SK-N-MC (cell line): ENCODE measurements around the gene LRP10.

Experiments used
- DNase-seq: peaks from one replicate; pipeline ENCODE4 v3.0.0-alpha.2; 2011; ENCODE audit warnings: low read depth, low spot score
- H3K27ac ChIP-seq: fragments of 200-600 bp; sonication (generic); 2 replicates; pipeline ENCODE4 v1.5.1; 2016; ENCODE audit warnings: mixed run types
- H3K36me3 ChIP-seq: fragments of 200-600 bp; sonication (generic); 2 replicates; pipeline ENCODE4 v1.6.1; 2017; ENCODE audit warnings: antibody characterized with exemption, low read length, mixed read lengths; ENCODE audit not compliant: insufficient read depth
- H3K4me3 ChIP-seq: fragments of 200-600 bp; sonication (generic); 2 replicates; pipeline ENCODE4 v1.5.1; 2016
- H3K9ac ChIP-seq: fragments of 200-600 bp; sonication (generic); 2 replicates; pipeline ENCODE4 v1.8.0; 2017; ENCODE audit warnings: mixed run types, mixed read lengths; ENCODE audit not compliant: insufficient read length
- H3K9me3 ChIP-seq: fragments of 200-600 bp; sonication (generic); 2 replicates; pipeline ENCODE4 v1.6.1; 2017; ENCODE audit warnings: low read depth, mild to moderate bottlenecking, antibody characterized with exemption, low read length, moderate library complexity, mixed read lengths
- EZH2 ChIP-seq: fragments of 200-600 bp; sonication (generic); IDR thresholded peaks from one replicate; pipeline ENCODE4 v1.6.1; 2017; ENCODE audit warnings: antibody characterized with exemption
- FOXP2 ChIP-seq: optimal IDR thresholded peaks from 2 replicates; pipeline ENCODE3; 2011; ENCODE audit warnings: mild to moderate bottlenecking, moderate library complexity; ENCODE audit not compliant: insufficient read depth; ENCODE audit errors: extremely low read length, control extremely low read depth
- POLR2AphosphoS5 ChIP-seq: IDR thresholded peaks from 2 replicates; pipeline ENCODE4 v1.6.1; 2012; ENCODE audit warnings: mild to moderate bottlenecking, low read depth, low read length, borderline replicate concordance

Gene LRP10

GRCh38 chr14:22887990-22888378, 16.4 kb downstream of the LRP10 start:
- Histone ChIP-seq H3K9me3 (no peaks in the 10 kb centered on the region), H3K27ac (no peak overlapping the region), H3K36me3 (no peaks in the 10 kb centered on the region), H3K4me3 (no peak overlapping the region), H3K9ac (no peak overlapping the region)
- DNase-seq: no peak
- no peak for TF ChIP-seq FOXP2
- TF ChIP-seq POLR2AphosphoS5: no peak
- no peak for TF ChIP-seq EZH2

GRCh38 chr14:22888662-22889061, 17.1 kb downstream of the LRP10 start:
- Histone ChIP-seq H3K36me3 (no peaks in the 10 kb centered on the region), H3K27ac (no peak overlapping the region), H3K9me3 (no peaks in the 10 kb centered on the region), H3K9ac (no peak overlapping the region), H3K4me3 (no peak overlapping the region)
- no peak for TF ChIP-seq FOXP2
- no peak for TF ChIP-seq POLR2AphosphoS5
- TF ChIP-seq EZH2: no peak
- no peak for DNase-seq

- DNase-seq: no peak
- Histone ChIP-seq H3K9ac (no peak overlapping the region), H3K27ac (no peak overlapping the region), H3K4me3 (no peak overlapping the region), H3K36me3 (no peaks in the 10 kb centered on the region), H3K9me3 (no peaks in the 10 kb centered on the region)
- no peak for TF ChIP-seq EZH2
- no peak for TF ChIP-seq POLR2AphosphoS5
- no peak for TF ChIP-seq FOXP2
Measured at GRCh38 chr14:22890416-22890815, 18.9 kb downstream of the LRP10 start.

GRCh38 chr14:22892488-22892887, 20.9 kb downstream of the LRP10 start:
- no peak for DNase-seq
- H3K9me3 ChIP-seq: no peaks in the 10 kb centered on the region
- no peak overlapping the region for H3K9ac ChIP-seq
- H3K27ac ChIP-seq: no peak overlapping the region
- no peaks in the 10 kb centered on the region for H3K36me3 ChIP-seq
- TF ChIP-seq FOXP2: no peak
- no peak for TF ChIP-seq EZH2
- TF ChIP-seq POLR2AphosphoS5: no peak
- no peak overlapping the region for H3K4me3 ChIP-seq

DNA sequence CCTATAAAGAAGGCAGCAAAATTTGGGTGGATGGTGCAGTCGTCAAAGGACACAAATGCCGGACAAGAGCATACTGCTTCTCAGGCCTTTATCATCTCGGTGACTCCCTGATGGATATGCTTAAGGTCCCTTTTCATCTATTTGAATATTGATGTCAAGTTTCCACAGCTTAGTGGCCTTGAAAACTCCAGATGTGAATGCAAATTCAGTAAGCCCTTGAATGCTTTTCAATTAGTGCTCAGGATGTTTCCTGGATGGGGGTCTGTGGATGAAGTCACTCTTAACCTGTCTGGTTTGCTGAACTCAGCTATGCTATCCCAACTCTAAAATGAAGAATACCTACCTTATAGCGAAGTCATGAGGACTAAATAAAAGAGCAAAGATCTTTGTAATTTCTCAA, 22.2 kb downstream of the LRP10 start:
- Histone ChIP-seq H3K9me3 (no peaks in the 10 kb centered on the region), H3K27ac (no peak overlapping the region), H3K4me3 (no peak overlapping the region), H3K36me3 (no peaks in the 10 kb centered on the region; the same call in 1 of the 2 replicates), H3K9ac (no peak overlapping the region)
- DNase-seq: no peak
- TF ChIP-seq EZH2 (no peak), POLR2AphosphoS5 (no peak), FOXP2 (no peak)

GRCh38 chr14:22895402-22895801, 23.9 kb downstream of the LRP10 start:
- Histone ChIP-seq H3K9me3 (no peaks in the 10 kb centered on the region), H3K4me3 (no peak overlapping the region), H3K27ac (no peak overlapping the region), H3K36me3 (peaks cover 5% of the 10 kb centered on the region), H3K9ac (no peak overlapping the region)
- no peak for DNase-seq
- TF ChIP-seq FOXP2 (no peak), POLR2AphosphoS5 (no peak), EZH2 (no peak)

DNA sequence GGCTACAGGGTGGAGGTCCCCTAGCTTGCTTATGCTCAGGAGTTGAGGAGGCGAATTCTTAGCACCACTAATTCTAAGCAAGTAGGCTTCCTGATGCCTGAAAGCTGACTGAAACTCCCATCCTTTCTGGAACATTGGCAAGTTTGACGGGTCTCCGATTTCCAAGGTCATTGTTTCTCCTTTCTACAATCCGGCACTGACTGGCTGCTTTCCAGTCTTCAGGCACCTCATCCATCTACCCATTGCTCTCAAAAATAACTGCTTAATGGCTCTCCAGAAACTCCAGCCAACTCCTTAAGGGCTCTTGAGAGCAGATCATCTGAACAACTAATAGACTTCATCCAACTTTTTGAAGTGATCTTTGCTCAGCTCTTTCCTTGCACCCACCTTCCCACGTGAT, 24.8 kb downstream of the LRP10 start:
- no peaks in the 10 kb centered on the region for H3K9me3 ChIP-seq
- no peak for TF ChIP-seq POLR2AphosphoS5
- TF ChIP-seq FOXP2: no peak
- DNase-seq: no peak
- H3K4me3 ChIP-seq: no peak overlapping the region
- no peak overlapping the region for H3K9ac ChIP-seq
- H3K36me3 ChIP-seq: peaks cover 13% of the 10 kb centered on the region
- H3K27ac ChIP-seq: no peak overlapping the region

- no peak for TF ChIP-seq FOXP2
- TF ChIP-seq EZH2: no peak
- TF ChIP-seq POLR2AphosphoS5: no peak
- no peak overlapping the region for H3K27ac ChIP-seq
- DNase-seq: no peak
- peaks cover 17% of the 10 kb centered on the region for H3K36me3 ChIP-seq
- no peaks in the 10 kb centered on the region for H3K9me3 ChIP-seq
- H3K9ac ChIP-seq: no peak overlapping the region
- no peak overlapping the region for H3K4me3 ChIP-seq
Measured at GRCh38 chr14:22896760-22897159, 25.2 kb downstream of the LRP10 start.

- H3K27ac ChIP-seq: no peak overlapping the region
- peaks cover 23% of the 10 kb centered on the region for H3K36me3 ChIP-seq
- no peak overlapping the region for H3K9ac ChIP-seq
- no peaks in the 10 kb centered on the region for H3K9me3 ChIP-seq
- no peak overlapping the region for H3K4me3 ChIP-seq
- TF ChIP-seq EZH2 (no peak), FOXP2 (no peak), POLR2AphosphoS5 (no peak)
- DNase-seq: no peak
Measured at GRCh38 chr14:22897357-22897756, 25.8 kb downstream of the LRP10 start.
